KBM-7 (cell line): ENCODE measurements around the gene DSE.

Source experiments
- DNase-seq: peaks from one replicate; pipeline ENCODE4 v3.0.0-alpha.2; 2015
- in situ Hi-C: fragments of 300-500 bp; cut with MboI; formaldehyde crosslinking; loops from 2 replicates; pipeline ENCODE4 v1.14.3; 2020; ENCODE audit warnings: low sequenced_read_pairs, low pct_unique_long_range_greater_than_20kb, mixed read lengths

Gene DSE

DNA sequence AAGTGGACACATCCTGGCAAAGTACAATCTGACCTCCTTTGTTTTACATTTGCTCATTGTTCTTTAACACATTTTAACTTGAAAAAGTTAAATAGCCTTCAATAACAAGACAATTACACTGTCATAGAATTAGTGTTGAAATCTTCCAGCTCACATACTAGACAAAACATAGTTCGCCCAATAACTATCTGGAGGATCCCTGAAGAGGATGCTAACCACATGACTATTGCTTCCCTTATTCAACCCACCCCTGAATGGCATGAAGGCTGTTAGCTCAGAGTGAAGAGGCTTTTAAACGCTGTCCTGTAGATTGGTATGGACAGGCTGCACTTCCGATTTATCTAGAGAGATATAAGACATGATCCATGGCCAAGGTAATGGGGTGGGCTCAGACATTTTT lies 15.0 kb upstream of the DSE start:
- DNase-seq: no peak

DNA sequence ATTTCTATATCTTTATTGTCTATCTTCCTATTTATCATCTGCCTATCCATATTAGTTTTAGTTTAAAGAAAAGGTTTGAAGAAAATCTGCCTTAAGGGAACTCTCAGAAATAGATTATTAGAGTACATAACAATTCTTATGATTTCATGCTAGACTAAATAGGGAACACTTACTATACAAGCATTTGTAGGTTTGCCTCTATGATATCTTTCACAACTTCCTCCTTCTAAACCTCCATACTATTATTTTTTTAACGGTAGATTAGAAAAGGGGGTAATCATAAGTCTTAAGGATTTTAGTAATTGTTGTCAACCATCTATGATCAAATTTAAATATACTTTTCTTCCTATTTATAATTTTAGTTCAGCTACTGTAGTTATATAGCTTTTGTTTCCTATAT lies 11.6 kb upstream of the DSE start:
- no peak for DNase-seq
- in situ Hi-C loops: no loop called here

More for the DNA sequence above, 15.0 kb upstream of the DSE start:
- in situ Hi-C loops: no loop called here

DNA sequence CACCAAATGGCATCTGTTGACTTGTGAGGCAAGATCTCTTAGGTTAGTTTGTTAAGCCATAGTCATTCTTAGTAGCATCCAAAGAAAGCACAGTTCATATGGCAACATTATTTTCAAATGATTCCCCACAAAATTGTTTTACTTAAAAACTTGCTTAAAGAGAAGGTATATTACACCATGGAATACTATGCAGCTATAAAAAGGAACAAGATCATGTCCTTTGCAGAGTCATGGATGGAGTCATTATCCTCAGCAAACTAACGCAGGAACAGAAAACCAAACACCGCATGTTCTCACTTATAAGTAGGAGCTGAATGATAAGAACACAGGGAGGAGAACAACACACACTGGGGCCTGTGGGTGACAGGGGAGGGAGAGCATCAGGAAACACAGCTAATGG lies 10.9 kb upstream of the DSE start:
- no peak for DNase-seq
- in situ Hi-C loops: no loop called here

DNA sequence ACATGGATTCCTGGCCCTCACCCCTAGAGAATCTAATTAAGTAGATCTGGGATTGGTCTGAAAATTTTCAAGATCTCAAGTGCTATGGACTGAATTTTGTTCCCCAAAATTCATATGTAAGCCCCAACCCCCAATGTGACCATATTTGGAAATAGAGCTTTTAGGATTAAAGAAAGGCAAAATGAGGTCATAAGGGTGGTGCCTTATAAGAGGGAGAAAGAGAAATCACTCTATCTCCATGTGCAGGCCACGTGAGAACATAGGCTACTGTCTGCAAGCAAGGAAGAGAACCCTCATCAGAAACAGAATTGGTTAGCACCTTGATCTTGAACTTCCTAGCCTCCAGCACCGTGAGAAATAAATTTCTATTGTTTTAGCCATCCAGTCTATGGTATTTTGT lies 8.5 kb upstream of the DSE start:
- DNase-seq: no peak
- in situ Hi-C loops: no loop called here

DNA sequence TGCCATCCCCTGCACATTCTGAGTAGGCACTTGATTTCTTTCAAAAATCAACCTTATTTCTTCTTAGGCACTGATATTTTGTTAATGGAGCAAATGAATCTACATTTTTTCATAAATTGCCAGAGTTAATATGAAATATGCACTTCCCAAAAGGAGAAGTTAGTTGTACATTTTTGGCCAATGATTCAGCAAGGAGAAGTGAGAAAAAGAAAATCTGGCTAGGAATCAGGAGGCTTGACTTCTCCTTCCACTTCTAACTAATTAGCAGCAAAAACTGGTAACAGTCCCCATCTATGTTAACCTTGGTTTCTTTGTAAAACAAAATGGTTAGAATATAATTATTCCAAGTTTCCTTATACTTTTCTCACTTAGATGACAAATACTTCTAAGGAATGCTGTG lies 7.0 kb upstream of the DSE start:
- DNase-seq: peak; percentile 71
- in situ Hi-C loops: no loop called here

DNA sequence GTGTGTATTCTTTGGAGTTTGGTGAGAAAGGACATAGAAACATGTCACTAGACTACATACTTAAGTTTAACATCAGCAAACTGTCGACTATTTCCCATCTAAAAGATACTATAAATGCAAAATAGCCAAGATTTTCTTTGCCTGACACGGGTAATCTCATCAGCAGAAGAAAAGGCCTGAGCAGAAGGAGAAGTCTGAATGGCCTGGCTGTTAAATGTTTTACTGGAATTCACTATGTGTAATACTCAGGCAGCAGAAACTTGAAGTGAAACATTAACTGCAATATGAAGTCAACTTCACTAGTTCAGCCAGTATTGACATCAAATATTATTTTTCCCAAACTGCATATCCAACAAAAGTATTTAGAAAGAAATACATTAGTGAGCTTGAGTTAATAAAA lies 6.4 kb upstream of the DSE start:
- no peak for DNase-seq

DNA sequence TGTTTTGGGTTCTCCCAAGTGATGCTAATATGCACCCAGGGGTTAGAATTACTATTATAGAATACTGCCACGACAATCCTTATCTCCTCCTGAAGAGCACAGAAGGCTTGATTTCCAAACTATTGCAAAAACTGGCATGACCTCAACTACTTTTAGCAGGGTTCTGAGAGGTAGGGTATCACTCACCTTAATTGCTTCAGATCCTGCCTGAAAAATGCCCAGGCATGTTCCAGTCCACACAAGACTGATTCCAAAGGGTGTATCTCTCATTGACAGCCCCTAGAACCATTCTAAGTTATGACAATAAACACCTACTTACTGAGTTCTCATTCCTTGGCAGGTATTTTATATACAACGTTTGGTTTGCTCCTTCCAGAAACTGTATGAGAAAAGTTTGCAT lies 5.0 kb upstream of the DSE start:
- in situ Hi-C loops: no loop called here
- DNase-seq: no peak

More for the DNA sequence above, 6.4 kb upstream of the DSE start:
- in situ Hi-C loops: no loop called here

DNA sequence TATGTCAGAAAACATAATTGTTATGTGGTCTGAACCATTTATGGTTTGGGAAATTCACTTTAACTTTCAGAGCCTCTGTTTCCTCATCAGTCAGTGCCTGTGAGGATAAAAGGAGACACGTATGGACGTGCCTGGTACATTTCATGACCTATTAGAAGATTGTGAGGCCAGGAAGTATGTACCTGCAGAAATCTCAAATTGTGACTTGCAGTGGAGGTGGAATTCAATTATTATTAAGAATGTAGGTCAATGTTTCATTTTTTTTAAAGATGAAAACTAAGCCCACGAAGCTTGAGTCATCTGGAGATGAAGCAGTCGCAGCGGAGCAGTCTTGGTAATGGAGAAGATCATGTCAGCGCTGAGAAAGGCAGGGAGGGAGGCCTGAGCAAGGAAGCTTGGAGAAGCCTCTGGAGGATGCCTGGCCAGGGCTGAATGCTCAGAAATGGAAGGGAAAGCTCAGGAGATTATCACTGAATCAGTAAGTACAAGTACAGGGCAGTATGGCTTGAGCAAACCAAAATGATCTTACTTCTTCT lies 3.9 kb upstream of the DSE start:
- DNase-seq: no peak
- in situ Hi-C loops: no loop called here

DNA sequence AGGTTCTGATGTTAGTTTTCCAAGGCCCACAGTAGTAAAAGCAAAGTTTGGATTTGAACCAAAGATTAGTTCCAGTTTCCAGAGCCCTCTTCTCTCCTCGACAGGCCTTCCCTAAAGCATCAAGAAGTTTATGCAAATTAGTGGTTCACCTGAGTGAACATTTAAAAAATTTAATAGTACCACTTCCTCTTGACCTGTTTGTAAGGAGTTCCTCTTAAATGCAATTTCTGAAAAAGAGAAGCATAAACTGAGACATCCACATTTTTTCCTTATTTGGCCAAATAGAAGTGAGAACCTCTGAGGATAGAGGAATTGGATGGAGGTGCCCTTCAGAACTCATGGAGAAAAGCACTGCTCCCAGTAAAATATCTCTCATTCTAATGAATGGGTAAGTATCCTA lies 1.2 kb upstream of the DSE start:
- DNase-seq: peak; percentile 45
- in situ Hi-C loops: no loop called here

DNA sequence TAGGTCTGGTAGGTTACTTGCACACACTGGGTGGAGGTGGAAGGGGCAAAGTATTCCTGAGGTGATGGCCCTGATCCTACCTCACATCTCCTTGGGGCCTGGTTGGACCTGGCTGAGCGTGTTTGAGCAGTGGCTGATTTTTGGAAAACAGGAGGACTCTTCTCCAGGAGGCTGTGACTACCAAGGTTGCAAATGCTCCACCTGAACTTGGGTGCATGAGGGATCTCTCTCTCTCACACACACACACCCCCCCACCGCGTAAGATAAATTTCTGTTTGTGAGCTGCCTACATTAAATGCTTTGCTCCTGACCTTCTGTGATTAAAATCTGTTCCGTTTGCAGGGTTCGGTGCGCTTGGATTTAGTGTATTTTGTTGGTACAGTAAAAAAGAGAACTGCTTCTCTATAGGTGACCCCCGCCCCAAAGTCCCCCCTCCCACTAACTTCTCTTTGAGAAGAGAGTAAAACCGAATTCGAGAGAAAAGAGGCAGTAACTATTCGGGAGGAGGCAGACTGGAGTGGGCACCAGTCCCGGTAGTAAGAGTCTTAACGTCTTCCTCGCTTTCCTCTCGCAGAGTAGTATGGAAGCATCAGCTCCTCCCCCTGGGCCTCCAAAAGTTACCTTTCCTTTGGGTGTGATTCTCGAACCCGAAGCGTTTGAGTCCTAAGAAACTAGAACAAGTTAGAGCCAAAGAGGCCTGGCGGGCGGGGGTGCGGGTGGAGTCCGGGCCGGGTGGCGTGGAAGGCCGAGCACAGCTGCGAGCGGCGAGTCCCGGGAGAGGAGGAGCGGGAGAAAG lies 585 bp upstream of the DSE start:
- in situ Hi-C loops: no loop called here
- DNase-seq: peak; percentile 17

DNA sequence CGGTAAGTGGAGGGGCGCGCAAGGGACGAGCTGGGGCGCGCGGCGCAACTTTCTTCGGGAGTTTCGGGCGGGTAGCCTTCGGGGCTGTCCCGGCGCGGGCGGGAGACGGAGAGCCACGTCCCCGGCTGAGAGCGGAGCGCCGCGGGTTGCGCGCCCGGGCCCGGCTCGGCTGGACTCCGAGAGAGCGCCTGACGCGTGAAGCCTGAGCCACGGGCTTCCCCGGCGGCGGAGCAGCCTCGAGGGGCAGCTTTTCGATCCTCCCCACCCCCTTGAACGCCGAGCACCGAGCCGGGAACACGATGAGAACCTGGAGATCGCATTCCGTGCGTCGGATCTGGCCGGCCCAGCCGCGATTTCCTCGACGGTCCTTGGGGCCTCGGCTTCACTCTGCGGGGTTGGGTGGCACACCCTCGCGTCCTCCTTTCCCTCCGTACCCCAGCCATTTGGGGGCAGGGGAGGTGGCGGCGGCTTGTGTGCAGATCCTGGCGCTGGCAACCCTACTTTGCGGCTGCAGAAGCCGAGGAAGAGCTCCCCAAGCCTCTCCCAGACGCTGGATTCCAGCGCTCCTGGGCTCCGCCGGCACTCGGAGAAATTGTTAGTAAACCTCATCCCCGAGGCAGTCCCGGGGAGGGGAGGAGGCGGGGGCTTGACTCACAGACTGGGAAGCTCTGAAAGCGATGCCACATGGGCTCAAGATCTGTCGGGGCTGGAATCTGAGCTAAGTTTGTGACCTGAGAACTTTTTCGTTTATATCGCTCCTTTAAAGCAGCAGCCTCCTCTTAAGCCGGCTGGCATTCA lies 572 bp downstream of the DSE start:
- DNase-seq: peak; percentile 65
- in situ Hi-C loops: no loop called here

DNA sequence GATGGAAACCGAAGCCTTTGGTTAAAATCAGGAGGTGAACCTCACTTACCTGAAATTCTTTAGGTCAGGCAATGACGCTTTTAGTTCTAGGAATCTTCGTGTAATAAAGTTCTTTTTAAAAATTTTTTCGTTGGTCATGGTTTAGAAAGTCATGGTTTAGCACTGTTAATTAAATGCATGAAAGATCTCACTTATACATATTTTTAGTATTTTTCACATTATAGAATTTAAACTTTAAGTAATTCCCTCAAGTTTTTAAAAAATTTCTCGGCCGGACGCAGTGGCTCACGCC lies 1.1 kb downstream of the DSE start:
- in situ Hi-C loops: no loop called here
- DNase-seq: no peak

DNA sequence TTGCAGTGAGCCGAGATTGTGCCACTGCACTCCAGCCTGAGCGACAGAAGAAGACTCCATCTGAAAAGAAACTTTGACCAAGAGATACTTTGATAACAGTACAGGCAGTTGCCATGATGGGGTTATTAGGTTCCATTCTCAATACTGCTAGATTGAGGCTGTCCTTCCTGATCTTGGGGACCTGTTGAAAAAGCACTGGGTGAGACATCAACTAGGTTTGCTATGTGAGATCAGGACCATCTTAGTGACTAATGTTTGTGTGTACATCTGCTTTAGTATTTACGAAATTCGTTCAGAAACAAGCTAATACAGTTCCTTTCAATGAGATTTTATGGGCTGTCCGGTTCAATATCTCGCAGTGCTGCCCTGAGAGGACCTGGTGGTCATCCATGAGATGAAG lies 2.6 kb downstream of the DSE start:
- in situ Hi-C loops: no loop called here
- no peak for DNase-seq

DNA sequence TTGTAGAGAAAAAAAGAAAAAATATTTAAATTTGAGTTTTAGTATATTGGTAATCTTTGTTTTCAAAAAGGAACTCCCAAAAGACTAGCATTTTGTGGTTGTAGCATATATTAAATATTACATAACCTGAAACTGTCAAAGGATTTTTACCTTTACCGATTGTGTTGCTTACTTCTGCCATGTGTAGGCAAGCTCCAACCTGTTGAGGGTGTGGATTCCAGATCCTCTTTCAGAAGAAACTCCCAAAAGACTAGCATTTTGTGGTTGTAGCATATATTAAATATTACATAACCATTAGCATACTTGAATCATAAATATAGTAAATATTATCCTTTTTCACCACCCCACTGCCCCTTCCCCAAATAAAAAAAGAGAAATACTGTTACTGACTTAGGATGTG lies 3.2 kb downstream of the DSE start:
- no peak for DNase-seq
- in situ Hi-C loops: no loop called here

DNA sequence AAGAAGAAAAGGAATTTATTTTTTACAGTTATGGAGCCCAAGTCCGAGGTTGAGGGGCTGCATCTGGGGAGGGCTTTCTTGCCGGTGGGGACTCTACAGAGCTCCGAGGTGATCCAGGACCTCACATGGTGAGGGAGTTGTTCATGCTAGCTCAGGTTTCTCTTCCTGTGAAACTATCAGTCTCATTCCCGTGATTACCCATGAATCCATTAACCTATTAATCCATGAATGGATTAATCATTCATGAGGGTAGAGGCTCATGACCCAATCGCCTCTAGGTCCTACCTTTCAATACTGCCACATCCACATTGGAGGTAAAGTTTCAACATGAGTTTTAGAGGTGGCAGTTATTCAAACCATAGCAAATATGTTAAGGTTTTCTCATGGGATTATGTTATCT lies 3.8 kb downstream of the DSE start:
- in situ Hi-C loops: no loop called here
- DNase-seq: no peak

DNA sequence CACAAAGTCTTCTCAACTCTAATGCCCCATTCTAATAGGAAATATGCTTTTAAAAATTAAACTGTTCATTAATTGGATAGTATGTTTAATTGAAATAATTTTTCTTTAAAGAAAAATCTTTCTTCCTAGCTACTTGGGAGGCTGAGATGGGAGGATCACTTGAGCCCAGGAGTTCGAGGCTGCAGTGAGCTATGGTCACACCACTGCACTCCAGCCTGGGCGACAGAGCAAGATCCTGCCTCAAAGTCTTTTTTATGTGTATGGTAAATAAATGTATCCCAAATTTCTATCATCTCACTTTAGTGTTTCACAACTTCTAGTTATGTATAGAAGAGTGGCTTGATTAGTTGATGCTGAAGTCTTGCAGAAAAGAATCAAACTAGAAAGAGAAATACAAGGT lies 4.5 kb downstream of the DSE start:
- no peak for DNase-seq
- in situ Hi-C loops: no loop called here

DNA sequence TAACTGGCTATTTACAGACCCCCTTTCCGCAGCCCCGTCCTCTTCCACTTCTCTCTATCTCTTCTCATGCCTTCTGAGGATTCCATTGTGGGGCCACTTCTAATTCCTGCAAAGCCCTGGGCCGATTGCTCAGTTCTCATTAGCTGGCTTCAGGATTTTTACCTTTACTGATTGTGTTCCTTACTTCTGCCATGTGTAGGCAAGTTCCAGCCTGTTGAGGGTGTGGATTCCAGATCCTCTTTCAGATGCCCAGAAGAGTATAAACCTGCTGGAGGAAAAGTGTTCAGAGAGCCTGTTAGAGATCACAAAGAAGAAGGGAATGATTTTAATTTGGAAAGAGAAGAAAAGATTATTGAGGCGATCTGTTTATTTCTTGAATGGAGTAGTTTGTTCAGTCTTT lies 5.4 kb downstream of the DSE start:
- DNase-seq: no peak
- in situ Hi-C loops: no loop called here

DNA sequence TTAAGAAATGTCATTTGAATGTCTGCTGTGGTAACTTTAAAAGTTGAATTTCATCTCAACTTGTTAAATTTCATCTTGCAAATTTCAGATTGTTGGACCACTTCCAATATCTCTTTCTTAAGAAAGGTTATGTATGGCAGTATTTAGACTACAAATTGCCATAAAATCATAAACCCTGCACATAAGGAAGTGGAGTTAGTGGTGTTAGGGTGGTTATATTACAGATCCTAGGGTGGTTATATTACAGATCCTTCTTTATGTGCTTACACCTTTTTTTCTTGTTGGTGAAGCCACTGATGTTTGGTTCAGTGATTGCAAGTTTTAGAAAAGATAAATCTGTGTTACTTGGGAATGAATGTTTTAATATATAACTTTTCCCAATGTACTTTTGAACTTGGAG lies 9.0 kb downstream of the DSE start:
- DNase-seq: no peak
- in situ Hi-C loops: no loop called here

DNA sequence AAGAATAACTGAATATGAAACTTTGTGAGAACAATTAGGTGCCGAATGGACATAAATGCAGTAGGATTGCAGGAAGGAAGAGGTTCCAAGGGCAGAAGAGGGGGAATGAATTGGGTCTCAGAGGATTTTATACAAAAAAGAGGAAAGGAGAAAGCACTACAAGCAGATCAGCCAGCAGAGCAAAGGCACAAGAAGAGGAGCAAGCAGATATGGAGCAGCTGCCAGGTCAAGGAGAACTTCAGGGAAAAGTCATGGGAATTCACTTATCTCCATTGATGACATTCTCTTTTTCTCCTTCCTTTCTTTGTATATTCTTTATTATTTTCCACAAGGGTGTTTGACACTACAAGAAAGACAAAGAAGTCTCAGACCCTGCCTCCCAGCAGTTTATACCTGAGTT lies 9.6 kb downstream of the DSE start:
- DNase-seq: no peak
- in situ Hi-C loops: no loop called here

DNA sequence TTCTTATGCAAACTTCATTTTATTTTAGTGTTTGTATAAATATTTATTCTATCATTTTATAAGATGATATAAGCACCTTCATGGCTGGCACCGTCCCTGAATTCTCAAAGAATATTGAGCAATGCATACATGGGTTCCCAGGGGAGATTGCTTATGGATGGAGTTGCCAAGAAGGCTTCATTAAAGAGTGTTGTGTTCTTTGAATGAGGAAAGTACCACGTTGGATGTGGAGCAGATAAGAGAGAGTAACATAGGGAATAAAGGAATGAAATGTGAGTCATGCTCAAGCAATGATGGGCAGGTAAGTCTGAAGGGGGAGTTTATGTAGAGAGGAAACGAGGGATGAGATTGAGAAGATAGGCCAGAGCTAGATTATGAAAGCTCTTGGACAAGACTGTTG lies 10.3 kb downstream of the DSE start:
- no peak for DNase-seq
- in situ Hi-C loops: no loop called here

DNA sequence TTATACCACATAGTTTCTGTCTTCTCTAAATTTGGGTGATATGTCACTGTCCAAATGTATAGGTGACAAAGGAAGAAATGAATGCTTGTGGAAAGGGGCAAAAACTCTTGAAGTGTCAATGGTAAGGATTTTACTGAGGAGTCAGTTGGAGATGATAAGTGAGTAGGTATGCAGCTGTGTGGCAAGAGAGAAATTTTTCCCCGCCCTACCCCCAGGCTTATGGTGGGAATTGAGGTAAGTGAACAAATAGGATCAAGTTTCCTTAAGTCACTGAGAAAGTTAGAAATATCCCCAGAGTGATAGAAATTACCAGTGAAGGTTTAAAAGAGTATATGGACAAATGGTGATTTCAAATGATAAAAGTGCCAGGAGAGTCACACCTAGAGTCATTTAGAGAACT lies 11.8 kb downstream of the DSE start:
- in situ Hi-C loops: no loop called here
- DNase-seq: no peak
